MV-4-11 (cell line): ENCODE results near the gene GNAT3.

Experiments used
- DNase-seq: peaks from one replicate; lab custom pipeline; 2025; lab: John Stamatoyannopoulos, UW

The GNAT3 gene

DNA sequence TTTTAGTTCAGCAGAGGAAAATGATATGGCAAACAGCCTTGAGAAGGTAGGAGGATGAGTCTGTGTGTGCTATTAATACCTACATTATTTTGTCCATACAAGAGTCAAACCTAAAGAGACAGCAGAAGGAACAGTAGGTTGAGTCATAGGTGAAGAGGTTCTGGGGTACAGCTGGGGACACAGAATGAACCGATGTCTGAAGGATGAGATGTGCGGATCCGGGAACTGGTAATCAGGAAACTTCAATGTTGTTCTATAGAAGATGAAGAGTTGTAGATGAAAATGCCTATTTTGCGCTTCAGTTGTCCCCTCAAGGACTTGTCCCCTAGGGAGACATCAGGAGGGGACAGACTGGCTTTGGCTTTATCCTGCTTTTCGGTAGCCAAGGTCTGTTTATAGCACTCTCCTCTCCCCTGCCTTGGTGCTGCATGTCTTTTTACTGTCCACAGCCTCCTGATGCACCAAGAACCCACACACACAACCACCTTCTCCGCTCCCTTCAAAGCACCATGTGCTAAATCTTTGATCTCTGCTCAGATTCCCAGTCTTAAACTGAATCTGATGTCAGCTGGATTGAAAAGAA, 94.6 kb downstream of the GNAT3 start:
- no peak for DNase-seq

DNA sequence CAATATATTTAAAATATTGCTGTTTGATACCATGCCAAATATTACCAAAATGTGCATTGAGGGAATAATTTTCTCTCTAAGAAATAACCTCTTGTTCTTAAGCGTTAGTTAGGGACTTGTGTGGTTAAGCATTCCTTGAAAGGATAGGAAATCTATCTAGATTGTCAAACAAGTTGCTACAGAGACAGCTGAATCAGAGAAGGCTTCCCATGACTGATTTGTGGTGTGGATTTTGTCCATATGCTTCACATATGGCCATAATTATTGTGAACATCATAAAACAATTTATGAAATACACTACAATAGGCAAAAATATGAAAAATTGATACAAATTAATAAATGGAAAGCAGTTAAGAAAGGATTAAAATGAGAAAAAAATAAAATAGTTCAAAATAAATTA, 96.3 kb downstream of the GNAT3 start:
- no peak for DNase-seq

DNA sequence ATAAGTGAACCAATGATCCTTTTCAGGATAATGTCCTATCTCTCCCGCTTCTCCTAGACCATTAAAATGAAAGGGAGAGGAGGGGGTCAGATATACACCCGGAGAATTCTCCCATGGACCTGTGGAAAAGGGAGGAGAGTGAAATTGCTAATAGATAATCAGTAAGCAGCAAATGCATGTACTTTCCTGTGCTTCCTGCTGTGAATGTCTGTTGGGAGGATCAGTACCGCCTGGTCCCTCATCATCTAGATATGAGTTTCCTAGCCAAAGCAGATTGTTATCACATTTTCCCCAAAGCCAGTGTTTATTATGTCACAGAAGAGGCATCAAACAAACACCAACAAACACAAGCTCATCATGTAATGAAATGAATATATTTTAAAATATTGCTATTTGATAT, 96.8 kb downstream of the GNAT3 start:
- no peak for DNase-seq

DNA sequence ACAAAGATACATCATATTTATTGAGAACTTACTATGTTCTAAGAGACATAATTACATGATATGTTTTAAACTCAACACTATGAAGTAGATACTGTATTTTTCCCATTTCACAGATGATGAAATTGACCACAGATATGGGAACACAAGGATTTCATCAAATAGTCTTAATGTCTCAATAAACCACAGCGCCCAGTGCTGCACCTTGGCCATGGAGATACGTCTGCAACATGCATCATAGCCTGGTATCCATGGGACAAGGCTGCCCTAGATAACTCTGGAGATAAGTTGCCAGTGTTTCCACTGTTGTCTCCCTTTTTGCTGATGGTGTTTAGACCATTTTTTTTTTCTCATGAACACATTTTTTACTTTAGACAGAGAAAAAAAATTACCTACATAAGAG, 97.5 kb downstream of the GNAT3 start:
- DNase-seq, result no peak

DNA sequence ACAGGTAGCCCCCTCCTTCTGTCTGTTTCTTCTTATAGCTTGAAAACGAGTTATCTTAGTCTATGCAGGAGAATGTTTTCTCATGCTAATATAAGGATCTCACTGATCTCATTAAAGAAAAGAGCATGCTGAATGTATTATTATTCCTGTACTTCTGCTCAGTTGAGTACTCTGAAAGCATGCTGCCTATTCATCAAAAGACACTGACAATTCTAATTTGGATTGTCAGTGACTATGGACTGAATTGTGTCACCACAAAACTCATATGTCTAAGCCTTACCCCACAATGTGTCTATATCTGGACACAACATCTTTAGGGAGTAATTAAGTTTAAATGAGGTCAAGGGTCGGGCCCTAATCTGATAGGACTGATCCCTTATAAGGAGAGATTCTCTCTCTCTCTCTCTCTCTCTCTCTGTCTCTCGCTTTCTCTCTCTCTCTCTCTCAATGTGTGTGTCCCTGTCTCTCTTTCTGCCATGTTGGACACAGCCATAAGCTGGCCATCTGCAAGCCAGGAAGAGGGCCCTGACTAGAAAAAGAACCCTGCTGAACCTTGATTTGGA, 98.4 kb downstream of the GNAT3 start:
- no peak for DNase-seq

DNA sequence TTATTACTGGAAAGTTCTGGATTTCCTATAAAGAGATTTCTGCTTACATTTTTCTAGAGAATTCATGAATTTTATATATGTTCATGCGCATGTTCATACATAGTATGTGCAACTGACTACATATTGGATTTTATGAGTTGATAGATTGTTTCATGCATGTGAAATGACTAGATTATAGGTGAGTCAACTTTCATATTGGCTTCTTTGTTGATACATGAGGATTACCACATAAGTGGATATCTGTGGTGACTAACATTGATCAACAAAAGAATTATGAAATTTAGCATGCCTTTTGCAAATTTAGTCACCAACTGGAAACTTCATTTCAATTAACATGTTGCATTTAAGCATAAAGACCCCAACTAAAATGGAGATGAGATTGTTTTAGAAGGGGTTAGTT, 99.0 kb downstream of the GNAT3 start:
- DNase-seq, result no peak

DNA sequence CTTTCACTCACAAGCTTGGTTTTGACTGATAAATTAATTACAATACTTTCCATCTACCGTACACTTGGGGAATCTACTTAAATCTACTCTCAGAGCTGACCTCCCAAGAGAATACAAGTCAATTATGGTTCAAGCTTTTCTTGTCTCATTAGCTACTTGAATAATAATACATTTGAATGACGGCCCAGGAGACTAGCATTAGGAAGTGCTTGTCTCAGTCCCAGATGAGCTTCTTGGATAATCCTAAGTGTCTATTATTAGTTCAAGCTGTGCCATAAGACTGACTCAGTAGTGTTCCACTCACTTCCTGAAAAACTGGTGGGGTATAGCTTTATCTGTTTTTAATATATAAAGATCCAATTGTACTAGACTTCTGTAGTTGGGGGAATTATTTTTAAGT, 100.2 kb downstream of the GNAT3 start:
- DNase-seq, result no peak

DNA sequence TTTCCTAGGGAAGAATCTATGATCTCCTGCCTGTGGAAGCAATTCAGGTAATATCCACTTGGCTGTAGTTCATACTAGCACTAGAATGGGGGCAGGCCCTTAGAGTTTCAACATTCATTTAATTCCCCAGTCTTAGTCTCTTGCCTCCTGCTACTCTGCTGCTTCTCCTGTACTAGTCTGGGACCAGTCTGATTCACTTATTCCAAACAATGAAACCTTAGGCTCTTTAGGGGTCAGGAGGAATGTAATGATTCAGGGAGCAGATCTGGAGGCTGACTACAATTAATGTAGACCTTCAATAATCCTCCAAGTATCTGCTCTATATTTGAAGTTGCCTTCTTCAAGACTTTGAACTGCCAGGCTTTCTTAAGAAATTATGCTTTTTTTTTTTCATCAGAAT, 101.8 kb downstream of the GNAT3 start:
- DNase-seq, result no peak
